ENCODE results near the gene SMARCC2.

Gene SMARCC2

DNA sequence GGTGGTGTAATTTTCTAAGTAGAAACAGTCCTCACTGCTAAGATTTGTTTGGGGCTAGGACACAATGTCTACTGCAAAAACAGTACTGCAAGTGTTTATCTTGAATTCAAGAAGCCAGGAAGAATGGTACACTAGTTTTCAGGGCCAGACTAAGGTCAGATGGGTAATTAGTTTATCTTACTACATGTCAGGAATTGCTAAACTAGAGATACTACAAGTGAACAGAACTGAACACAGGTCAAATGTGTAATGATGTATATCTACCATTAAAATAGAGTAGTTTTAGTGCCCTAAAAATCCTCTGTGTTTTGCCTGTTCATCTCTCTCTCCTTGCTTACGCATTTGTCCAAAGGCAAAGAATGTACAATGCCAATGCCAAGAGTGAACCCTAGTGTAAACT is 75.2 kb downstream of the SMARCC2 start:
- intact Hi-C loops (cut with DNase I): no loop called here
- DNase-seq: no peak
